ENCODE data around the gene POLR3H. TPM values are rescaled to one million over a fixed set of nuclear protein-coding genes. Genes with fewer than 3 reads are reported as not detected.

The POLR3H gene
- total and polyA plus RNA-seq, 12 donors = 18.7 to 92.6 (median 45.4) TPM

DNA sequence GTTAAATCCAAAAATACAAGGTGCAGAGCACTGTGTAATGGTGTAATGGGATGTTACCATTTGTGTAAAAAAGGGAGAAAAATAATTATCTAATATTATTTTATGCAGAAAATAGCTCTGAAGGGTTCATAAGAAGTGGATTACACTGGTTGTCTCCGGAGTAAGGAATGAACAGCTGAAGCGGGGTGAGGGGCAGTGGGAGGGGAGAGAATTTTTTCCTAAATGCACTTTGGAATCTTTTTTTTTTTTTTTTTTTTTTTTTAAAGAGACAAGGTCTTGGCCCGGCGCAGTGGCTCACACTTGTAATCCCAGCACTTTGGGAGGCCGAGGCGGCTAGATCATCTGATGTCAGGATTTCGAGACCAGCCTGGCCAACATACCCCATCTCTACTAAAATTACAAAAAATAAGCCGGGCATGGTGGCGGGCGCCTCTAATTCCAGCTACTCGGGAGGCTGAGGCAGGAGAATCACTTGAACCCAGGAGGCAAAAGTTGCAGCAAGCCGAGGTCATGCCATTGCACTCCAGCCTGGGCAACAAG lies 6.8 kb upstream of the POLR3H start:
- no peak for DNase-seq
- intact Hi-C loops (cut with DNase I) = no loop called here
- Histone ChIP-seq H3K27me3 (no peaks in the 10 kb centered on the region), H3K4me3 (no peak overlapping the region), H3K36me3 (replicated peaks in 1 of 2) (no peaks in the 10 kb centered on the region), H3K9me3 (replicated peaks in 1 of 3) (no peaks in the 10 kb centered on the region), H3K27ac (no peak overlapping the region), H3K4me1 (replicated peaks in 1 of 2) (no peaks in the 10 kb centered on the region)
- 81 to 93% (median 86%) methylated on average over 12 of the region's 12 CpGs for whole genome bisulfite sequencing, 4 donors
- TF ChIP-seq POLR2A (IDR thresholded peaks at IDR 0.05) = no peak

DNA sequence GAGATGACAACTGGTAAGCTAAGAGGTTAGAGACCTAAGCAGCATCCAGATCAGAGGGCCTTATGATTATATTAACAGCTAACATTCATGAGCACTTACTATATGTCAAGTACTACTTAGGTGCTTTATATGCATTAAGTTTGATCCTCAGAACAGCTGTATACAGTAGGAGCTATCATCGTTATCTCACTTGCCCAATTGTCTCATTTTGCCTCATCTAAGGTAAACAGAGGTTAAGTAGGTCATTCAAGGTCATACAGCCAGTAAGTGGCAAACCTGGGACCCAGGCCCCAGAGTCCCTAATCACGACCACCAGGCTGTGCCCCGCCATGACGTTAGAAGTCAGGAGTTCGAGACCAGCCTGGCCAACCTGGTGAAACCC lies 4.6 kb upstream of the POLR3H start:
- no peaks in the 10 kb centered on the region for H3K9me3 ChIP-seq (replicated peaks in 1 of 3)
- WGBS, 4 donors = 71 to 80% (median 77%) methylated on average over 4 to 5 of the region's 5 CpGs
- no peaks in the 10 kb centered on the region for H3K36me3 ChIP-seq (replicated peaks in 1 of 2)
- DNase-seq = no peak
- TF ChIP-seq, protein P1, sequence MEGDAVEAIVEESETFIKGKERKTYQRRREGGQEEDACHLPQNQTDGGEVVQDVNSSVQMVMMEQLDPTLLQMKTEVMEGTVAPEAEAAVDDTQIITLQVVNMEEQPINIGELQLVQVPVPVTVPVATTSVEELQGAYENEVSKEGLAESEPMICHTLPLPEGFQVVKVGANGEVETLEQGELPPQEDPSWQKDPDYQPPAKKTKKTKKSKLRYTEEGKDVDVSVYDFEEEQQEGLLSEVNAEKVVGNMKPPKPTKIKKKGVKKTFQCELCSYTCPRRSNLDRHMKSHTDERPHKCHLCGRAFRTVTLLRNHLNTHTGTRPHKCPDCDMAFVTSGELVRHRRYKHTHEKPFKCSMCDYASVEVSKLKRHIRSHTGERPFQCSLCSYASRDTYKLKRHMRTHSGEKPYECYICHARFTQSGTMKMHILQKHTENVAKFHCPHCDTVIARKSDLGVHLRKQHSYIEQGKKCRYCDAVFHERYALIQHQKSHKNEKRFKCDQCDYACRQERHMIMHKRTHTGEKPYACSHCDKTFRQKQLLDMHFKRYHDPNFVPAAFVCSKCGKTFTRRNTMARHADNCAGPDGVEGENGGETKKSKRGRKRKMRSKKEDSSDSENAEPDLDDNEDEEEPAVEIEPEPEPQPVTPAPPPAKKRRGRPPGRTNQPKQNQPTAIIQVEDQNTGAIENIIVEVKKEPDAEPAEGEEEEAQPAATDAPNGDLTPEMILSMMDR (IDR thresholded peaks at IDR 0.05) = no peak
- TF ChIP-seq POLR2A (IDR thresholded peaks at IDR 0.05) = no peak
- H3K27ac ChIP-seq = no peak overlapping the region
- H3K4me3 ChIP-seq = no peak overlapping the region
- H3K4me1 ChIP-seq (replicated peaks in 1 of 2) = peaks cover 0 to 7% of the 10 kb centered on the region in 2 donors
- no peaks in the 10 kb centered on the region for H3K27me3 ChIP-seq
- intact Hi-C loops (cut with DNase I) = loop anchor here in 1 of 2 donors (10.0 kb wide), 1 partner anchor 46 kb away; no protein-coding TSS in a partner anchor

DNA sequence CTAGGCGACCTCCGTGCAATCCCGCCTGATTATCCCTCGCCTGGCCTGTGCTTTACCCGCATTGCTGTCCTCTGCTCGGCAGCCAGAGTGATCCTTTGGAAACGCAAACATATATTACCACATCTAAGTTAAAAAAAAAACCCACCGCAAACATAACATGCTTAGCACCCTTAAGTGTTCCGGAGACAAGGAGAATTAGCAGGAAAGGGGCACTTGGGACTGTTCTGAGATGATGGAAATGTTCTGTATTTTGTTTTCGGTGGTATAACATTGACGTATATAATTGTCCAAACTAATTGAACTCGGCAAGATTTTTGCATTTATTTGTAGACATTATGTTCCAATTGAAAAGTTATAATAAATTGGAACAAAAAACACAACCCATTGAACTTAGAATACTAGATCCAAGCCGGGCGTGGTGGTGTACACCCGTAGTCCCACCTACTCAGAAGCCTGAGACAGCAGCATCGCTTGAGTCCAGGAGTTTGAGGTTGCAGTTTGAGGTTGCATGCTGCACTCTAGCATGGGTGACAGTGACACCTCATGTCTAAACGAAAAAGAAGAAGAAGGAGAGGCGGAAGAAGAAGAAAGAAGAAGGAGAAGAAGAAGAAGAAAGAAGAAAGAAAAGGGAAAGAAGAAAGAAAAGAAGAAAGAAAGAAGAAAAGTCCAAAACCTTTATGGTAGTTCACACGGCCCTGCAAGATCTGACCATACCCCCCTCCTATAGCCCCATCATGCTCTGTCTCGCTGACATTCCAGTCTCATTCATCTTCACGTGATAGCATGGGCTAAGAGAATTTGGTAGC lies 604 bp upstream of the POLR3H start:
- TF ChIP-seq, protein P1 (IDR thresholded peaks at IDR 0.05) = no peak
- no peak for TF ChIP-seq POLR2A (IDR thresholded peaks at IDR 0.05)
- WGBS, 4 donors = 26 to 33% (median 30%) methylated on average over 19 to 21 of the region's 21 CpGs
- Histone ChIP-seq H3K27ac (peak overlapping the region in 1 of 5 donors; percentile 66), H3K4me1 (replicated peaks in 1 of 2) (peaks cover 24 to 43% of the 10 kb centered on the region in 2 donors), H3K36me3 (replicated peaks in 1 of 2) (no peaks in the 10 kb centered on the region), H3K4me3 (peak overlapping the region in 1 of 4 donors; percentile 62), H3K9me3 (replicated peaks in 1 of 3) (no peaks in the 10 kb centered on the region), H3K27me3 (no peaks in the 10 kb centered on the region)
- DNase-seq = no peak
- intact Hi-C loops (cut with DNase I) = loop anchor here (5.0 to 10.0 kb wide), 2 partner anchors 50 to 52 kb away; no protein-coding TSS in a partner anchor

DNA sequence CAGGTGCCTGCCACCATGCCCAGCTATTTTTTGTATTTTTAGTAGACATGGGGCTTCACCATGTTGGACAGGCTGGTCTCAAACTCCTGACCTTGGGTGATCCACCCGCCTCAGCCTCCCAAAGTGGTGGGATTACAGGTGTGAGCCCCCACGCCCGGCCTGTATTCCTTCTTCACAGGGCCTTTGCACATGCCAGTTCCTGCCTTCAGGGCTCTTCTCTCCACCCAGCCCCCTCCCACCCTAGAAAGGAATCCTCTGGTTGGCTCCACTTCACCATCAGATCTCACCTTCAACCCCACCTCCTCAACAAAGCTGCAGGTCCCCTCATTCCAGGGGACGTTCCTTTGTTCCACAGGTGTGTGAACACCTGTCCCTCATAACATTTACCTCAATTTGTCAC lies 2.0 kb downstream of the POLR3H start:
- no peak overlapping the region for H3K4me3 ChIP-seq
- no peak for DNase-seq
- no peaks in the 10 kb centered on the region for H3K9me3 ChIP-seq (replicated peaks in 1 of 3)
- peak overlapping the region in 1 of 5 donors; percentile 22 for H3K27ac ChIP-seq
- H3K36me3 ChIP-seq (replicated peaks in 1 of 2) = peaks cover 0 to 4% of the 10 kb centered on the region in 2 donors
- peaks cover 24 to 46% of the 10 kb centered on the region in 2 donors for H3K4me1 ChIP-seq (replicated peaks in 1 of 2)
- no peaks in the 10 kb centered on the region for H3K27me3 ChIP-seq
- intact Hi-C loops (cut with DNase I) = loop anchor here (5.0 to 10.0 kb wide), 2 partner anchors 53 to 55 kb away; no protein-coding TSS in a partner anchor
- 93 to 97% (median 96%) methylated on average over 4 of the region's 4 CpGs for WGBS, 4 donors
- TF ChIP-seq POLR2A (IDR thresholded peaks at IDR 0.05) = no peak
- TF ChIP-seq, protein P1 (IDR thresholded peaks at IDR 0.05) = no peak

Measured in adrenal gland (tissue), 12 donors.